Trophoblast cell (in vitro differentiated cells and primary cell): Measurements from ENCODE around the gene TRIM16.
"Not testable (repeated sequence)": the region's sequence is repeated elsewhere in the genome, so short reads cannot be mapped to it uniquely, and the experiment has no call there.

Source experiments
- DNase-seq, 2 donors: peaks; one replicate each; pipeline ENCODE4 v3.0.0-alpha.2; 2016
- H2AFZ ChIP-seq: 2 replicates; pipeline ENCODE4 v1.6.1; 2013; ENCODE audit warnings: low read length, moderate library complexity, mild to moderate bottlenecking; ENCODE audit not compliant: insufficient read depth, poor library complexity
- H2AK5ac ChIP-seq: 2 replicates; pipeline ENCODE4 v1.6.1; 2013; ENCODE audit warnings: mild to moderate bottlenecking, low read length
- H2BK120ac ChIP-seq: 2 replicates; pipeline ENCODE4 v1.6.1; 2013; ENCODE audit warnings: low read length, mild to moderate bottlenecking, moderate library complexity; ENCODE audit not compliant: insufficient read depth, poor library complexity
- H2BK12ac ChIP-seq: 2 replicates; pipeline ENCODE4 v1.6.1; 2013; ENCODE audit warnings: mild to moderate bottlenecking, low read length, moderate library complexity
- H2BK5ac ChIP-seq: 2 replicates; pipeline ENCODE4 v1.6.1; 2013; ENCODE audit warnings: low read length, low read depth, moderate library complexity, mild to moderate bottlenecking; ENCODE audit not compliant: poor library complexity
- H3K14ac ChIP-seq: 2 replicates; pipeline ENCODE4 v1.6.1; 2013; ENCODE audit warnings: mild to moderate bottlenecking, low read length
- H3K18ac ChIP-seq: 2 replicates; pipeline ENCODE4 v1.6.1; 2013; ENCODE audit warnings: mild to moderate bottlenecking, low read length
- H3K23ac ChIP-seq: 2 replicates; pipeline ENCODE4 v1.6.1; 2013; ENCODE audit warnings: low read length
- H3K27ac ChIP-seq: 2 replicates; pipeline ENCODE4 v1.5.1; 2013; ENCODE audit warnings: low read depth, mild to moderate bottlenecking, inconsistent platforms, low read length, moderate library complexity
- H3K27me3 ChIP-seq: 2 replicates; pipeline ENCODE4 v1.6.1; 2013; ENCODE audit warnings: inconsistent platforms, mild to moderate bottlenecking, low read length, moderate library complexity; ENCODE audit not compliant: insufficient read depth
- H3K36me3 ChIP-seq, 2 experiments: 1 replicate in 1 of 2; 2 replicates in 1 of 2; pipeline ENCODE4 v1.6.1; 2013; ENCODE audit warnings: low read length in 2 of 2, mild to moderate bottlenecking in 2 of 2, moderate library complexity in 1 of 2; ENCODE audit not compliant: insufficient read depth in 2 of 2, control insufficient read depth in 1 of 2
- H3K4ac ChIP-seq: 2 replicates; pipeline ENCODE4 v1.6.1; 2013; ENCODE audit warnings: low read depth, mild to moderate bottlenecking, low read length, moderate library complexity
- H3K4me1 ChIP-seq, 2 experiments: 1 replicate in 1 of 2; 2 replicates in 1 of 2; pipeline ENCODE4 v1.6.1; 2013; ENCODE audit warnings: low read length in 2 of 2, mild to moderate bottlenecking in 2 of 2, moderate library complexity in 1 of 2; ENCODE audit not compliant: insufficient read depth in 2 of 2, control insufficient read depth in 1 of 2
- H3K4me2 ChIP-seq: 2 replicates; pipeline ENCODE4 v1.6.1; 2013; ENCODE audit warnings: inconsistent platforms, mild to moderate bottlenecking, low read length, moderate library complexity
- H3K4me3 ChIP-seq: 2 replicates; pipeline ENCODE4 v1.5.1; 2013; ENCODE audit warnings: mild to moderate bottlenecking, low read depth, low read length, inconsistent platforms
- H3K79me1 ChIP-seq: one replicate; pipeline ENCODE4 v1.6.1; 2013; ENCODE audit warnings: low read length
- H3K79me2 ChIP-seq: 2 replicates; pipeline ENCODE4 v1.6.1; 2013; ENCODE audit warnings: low read length, mild to moderate bottlenecking; ENCODE audit not compliant: control insufficient read depth, insufficient read depth, poor library complexity
- H3K9ac ChIP-seq: 2 replicates; pipeline ENCODE4 v1.6.1; 2013; ENCODE audit warnings: mild to moderate bottlenecking, low read length
- H3K9me3 ChIP-seq: 2 replicates; pipeline ENCODE4 v1.6.1; 2013; ENCODE audit warnings: low read depth, mild to moderate bottlenecking, control low read depth, inconsistent platforms, low read length; ENCODE audit not compliant: insufficient read depth
- H4K12ac ChIP-seq: 2 replicates; pipeline ENCODE4 v1.6.1; 2013; ENCODE audit warnings: low read depth, mild to moderate bottlenecking, low read length, moderate library complexity
- H4K8ac ChIP-seq: 2 replicates; pipeline ENCODE4 v1.6.1; 2013; ENCODE audit warnings: low read depth, mild to moderate bottlenecking, low read length, moderate library complexity
- H4K91ac ChIP-seq: one replicate; pipeline ENCODE4 v1.6.1; 2013; ENCODE audit warnings: low read depth, mild to moderate bottlenecking, low read length, moderate library complexity
- WGBS: extraction: QIAGEN DNeasy Blood & Tissue Kit; methylation state at CpG from one replicate; pipeline ENCODE4 v1.1.7; 2013; ENCODE audit warnings: missing lambda C conversion rate; ENCODE audit not compliant: insufficient read length, insufficient coverage; ENCODE audit errors: extremely low coverage; 5-methylcytosine and 5-hydroxymethylcytosine counted together

Gene TRIM16

GRCh38 chr17:15645099-15645941 lies 38.8 kb downstream of the TRIM16 start:
- H3K23ac ChIP-seq, H3K9me3 ChIP-seq, H3K36me3 ChIP-seq, H2AK5ac ChIP-seq, H3K27me3 ChIP-seq, H3K4me3 ChIP-seq, H3K4me2 ChIP-seq, H2BK5ac ChIP-seq, H2AFZ ChIP-seq, H3K4ac ChIP-seq, H3K9ac ChIP-seq, H4K12ac ChIP-seq, H3K79me1 ChIP-seq, H3K79me2 ChIP-seq: not testable (repeated sequence)
- Histone ChIP-seq H2BK12ac (peak overlapping the region; percentile 64), H3K18ac (peak overlapping the region; percentile 71), H3K27ac (peak overlapping the region; percentile 89), H3K14ac (peak overlapping the region; percentile 74), H3K4me1 (peaks cover 13 to 21% of the 10 kb centered on the region in 2 experiments), H4K8ac (peak overlapping the region; percentile 60), H2BK120ac (peak overlapping the region; percentile 86), H4K91ac (peak overlapping the region; percentile 55)
- WGBS: no CpG with 5 or more reads among the region's 10 CpGs
- peak; percentile 44 to 57 for DNase-seq

- not testable (repeated sequence) for H2BK5ac ChIP-seq, H3K4me1 ChIP-seq, H3K23ac ChIP-seq, H3K79me2 ChIP-seq, H3K14ac ChIP-seq, H2AFZ ChIP-seq, H3K4me3 ChIP-seq, H2BK12ac ChIP-seq, H3K9ac ChIP-seq, H2AK5ac ChIP-seq, H3K9me3 ChIP-seq, H2BK120ac ChIP-seq, H4K91ac ChIP-seq, H3K36me3 ChIP-seq, H3K27ac ChIP-seq, H3K4ac ChIP-seq, H4K12ac ChIP-seq, H3K79me1 ChIP-seq, H3K27me3 ChIP-seq, H3K18ac ChIP-seq, DNase-seq, H4K8ac ChIP-seq, H3K4me2 ChIP-seq
- no CpG with 5 or more reads among the region's 12 CpGs for WGBS
Observed at GRCh38 chr17:15642505-15643251, 41.4 kb downstream of the TRIM16 start.

- not testable (repeated sequence) for H3K36me3 ChIP-seq, H4K8ac ChIP-seq, H3K23ac ChIP-seq, H2BK5ac ChIP-seq, H3K9me3 ChIP-seq, H3K27me3 ChIP-seq, H3K4me2 ChIP-seq, H3K79me1 ChIP-seq, H4K12ac ChIP-seq, H3K4ac ChIP-seq, H3K79me2 ChIP-seq, H3K9ac ChIP-seq, H2AK5ac ChIP-seq, H3K4me1 ChIP-seq, H3K4me3 ChIP-seq, H3K18ac ChIP-seq, H3K27ac ChIP-seq, H3K14ac ChIP-seq, H2BK120ac ChIP-seq, DNase-seq, H2AFZ ChIP-seq, H4K91ac ChIP-seq, H2BK12ac ChIP-seq
- whole genome bisulfite sequencing: no CpG with 5 or more reads among the region's 4 CpGs
Observed at GRCh38 chr17:15642014-15642413, 42.1 kb downstream of the TRIM16 start.

- no CpG with 5 or more reads among the region's 2 CpGs for WGBS
Observed at GRCh38 chr17:15630930-15631453, 53.1 kb downstream of the TRIM16 start.

More at GRCh38 chr17:15630930-15631453, 53.1 kb downstream of the TRIM16 start:
- not testable (repeated sequence) for H3K27me3 ChIP-seq, H3K18ac ChIP-seq, H3K27ac ChIP-seq, H2AFZ ChIP-seq, H3K9me3 ChIP-seq, H3K79me1 ChIP-seq, H3K4ac ChIP-seq, H3K4me3 ChIP-seq, H3K4me2 ChIP-seq, H2BK12ac ChIP-seq, DNase-seq, H4K8ac ChIP-seq, H3K9ac ChIP-seq, H3K23ac ChIP-seq, H2BK5ac ChIP-seq, H4K91ac ChIP-seq, H3K79me2 ChIP-seq, H3K14ac ChIP-seq, H3K4me1 ChIP-seq, H2AK5ac ChIP-seq, H2BK120ac ChIP-seq, H4K12ac ChIP-seq
- H3K36me3 ChIP-seq: peaks cover 7 to 10% of the 10 kb centered on the region in 2 experiments
